Heart right ventricle (tissue), 16 donors: ENCODE measurements around the gene MCRS1. TPM values are rescaled to one million over a fixed set of nuclear protein-coding genes. Genes with fewer than 3 reads are reported as not detected.

Source experiments
- ATAC-seq, 8 donors: fragments of 200-7000 bp; cut with Tn5 transposase; one replicate each; pipeline ENCODE4 v1.9.1; 2020; ENCODE audit warnings: mild to moderate bottlenecking in 8 of 8, moderate library complexity in 8 of 8, moderate number of reproducible peaks in 1 of 8
- DNase-seq, 2 donors: peaks; one replicate each; pipeline ENCODE4 v3.0.0-alpha.2; 2020
- H3K27ac ChIP-seq, 10 donors: fragments of 200-600 bp; sonication (generic) in 2 of 10; one replicate each; pipeline versions ENCODE4 v1.5.0 to v1.8.0; 2020 to 2022; ENCODE audit warnings: mild to moderate bottlenecking in 3 of 10
- H3K27me3 ChIP-seq, 7 donors: fragments of 200-600 bp; one replicate each; pipeline ENCODE4 v1.8.0; 2021 to 2022; ENCODE audit warnings: mild to moderate bottlenecking in 2 of 7
- H3K36me3 ChIP-seq, 9 donors: fragments of 200-600 bp; sonication (generic) in 1 of 9; one replicate each; pipeline versions ENCODE4 v1.5.0 to v1.8.0; 2020 to 2022; ENCODE audit warnings: mild to moderate bottlenecking in 2 of 9
- H3K4me1 ChIP-seq, 9 donors: fragments of 200-600 bp; sonication (generic) in 1 of 9; one replicate each; pipeline versions ENCODE4 v1.5.0 to v1.8.0; 2020 to 2022; ENCODE audit warnings: mild to moderate bottlenecking in 4 of 9
- H3K4me3 ChIP-seq, 10 donors: fragments of 200-600 bp; sonication (generic) in 2 of 10; one replicate each; pipeline versions ENCODE4 v1.5.0 to v1.8.0; 2020 to 2022; ENCODE audit warnings: mild to moderate bottlenecking in 7 of 10, moderate library complexity in 2 of 10
- H3K9me3 ChIP-seq, 11 donors: fragments of 200-600 bp in 10 of 11; sonication (generic) in 2 of 11; one replicate each; pipeline versions ENCODE4 v1.5.0 to v1.8.0; 2013 to 2022; ENCODE audit warnings: mild to moderate bottlenecking in 2 of 11, control low read depth in 1 of 11, moderate library complexity in 1 of 11
- CTCF ChIP-seq, 9 donors: fragments of 200-600 bp; sonication (generic) in 2 of 9; IDR thresholded peaks; one replicate each; pipeline versions ENCODE4 v1.5.0 to v1.8.0; 2021 to 2022; ENCODE audit warnings: antibody characterized with exemption in 9 of 9, mild to moderate bottlenecking in 5 of 9, moderate library complexity in 1 of 9
- WGBS, 2 donors: extraction: QIAGEN DNeasy Blood & Tissue Kit; methylation state at CpG; one replicate each; pipeline ENCODE4 v1.1.7; 2013; ENCODE audit warnings: inconsistent platforms in 1 of 2; 5-methylcytosine and 5-hydroxymethylcytosine counted together
- intact Hi-C, 10 donors: fragments of 100-400 bp; cut with DNase I; formaldehyde crosslinking; loops; one replicate each; pipeline versions ENCODE4 v1.11.1 to v1.14.2; 2022
- polyA plus RNA-seq, 2 donors: library from polyadenylated mRNA; stranded (reverse); fragments of 200-250 nt; gene quantifications; one replicate each; pipeline ENCODE4 v1.2.3, GENCODE V29; 2013
- total RNA-seq, 10 donors: library from RNA; stranded (reverse); fragmentation: NEBNext Ultra II Directional in 3 of 10; extraction: Animal tissue kit (Norgen Biotek cat#: 25700) in 3 of 10; gene quantifications; one replicate each; pipeline versions ENCODE4 v1.2.1 to v1.2.4, GENCODE V29; 2021 to 2023
- donor health status: Arrhythmogenic right ventricular cardiomyopathy.
- donor health status: ischemic (EF 13 %, LVEDD 7.1; RV severe dilation, severe dysfunction).
- donor health status: healthy with polysubstance abuse.
- donor health status: DM: no; HTN: yes; CAD: no.
- donor health status: DM: no; HTN: no; CAD: no.
- donor health status: ischemic (EF 25% LVEDD 6.9; RV normal size, moderate dysfunction).
- donor health status: ischemic (EF 25% LVEDD 5.7; RV mildly dilated, moderate dysfunction).
- donor health status: healthy.
- donor health status: DM: yes; HTN: yes; CAD: no.
- donor health status: Ischemic cardiomyopathy.
- donor health status: ischemic (EF 35%, LVEDD 5.7; RV mildly dilated, moderate dysfunction).
- donor health status: nonischemic (EF 11% LVEDD 7.7; RV severe dilation, severe dysfunction).
- donor health status: DM: yes; HTN: yes; CAD: no.
- donor health status: PGD.
- donor health status: ischemic (EF 29% LVEDD 5.4; RV normal size, mild dysfunction).
- donor health status: nonischemic (EF 23%, LVEDD 6.1; RV moderate dilation, normal function).

MCRS1 gene
- total and polyA plus RNA-seq, 12 donors: 72.6 to 118 (median 82.2) TPM

- 63 to 71% methylated on average over 4 of the region's 4 CpGs for WGBS, 2 donors
- DNase-seq: peak in 1 of 2 donors; percentile 50
Observed at GRCh38 chr12:49588721-49589516, 21.0 kb upstream of the MCRS1 start.

DNA sequence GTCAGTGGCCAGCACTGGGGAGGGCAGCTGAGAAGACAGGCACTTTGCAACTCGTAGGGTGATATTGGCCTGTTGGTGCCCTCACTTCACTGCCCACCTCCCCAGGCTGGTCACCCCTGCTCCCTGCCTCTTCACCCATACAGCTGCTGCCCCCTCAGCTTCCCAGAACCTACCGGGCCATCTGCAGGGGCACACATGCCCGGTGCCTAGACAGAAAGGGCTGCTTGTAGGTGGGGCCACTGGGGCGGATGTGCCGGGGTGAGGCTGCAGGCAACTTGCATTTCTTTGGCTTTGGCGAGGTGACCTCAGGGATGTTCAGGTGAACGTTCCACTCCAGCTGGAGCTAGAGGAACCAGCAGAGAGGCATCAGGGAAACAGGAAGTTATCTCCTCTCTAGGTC lies 20.3 kb upstream of the MCRS1 start:
- H3K27me3 ChIP-seq: no peaks in the 10 kb centered on the region
- peaks cover under 1 to 41% (median 14%) of the 10 kb centered on the region in 9 donors for H3K4me1 ChIP-seq
- DNase-seq: no peak
- intact Hi-C loops: loop anchor here in 2 of 10 donors (10.0 kb wide), 3 partner anchors 53 to 233 kb away; partner anchors contain the start of genes KCNH3 (in 1 of the 2) and SPATS2 (in 1 of the 2)
- H3K9me3 ChIP-seq: peaks cover 0 to 10% (median 0%) of the 10 kb centered on the region in 11 donors
- ATAC-seq: peak in 1 of 8 donors; percentile 22
- TF ChIP-seq CTCF (IDR thresholded peaks at IDR 0.05): no peak
- 87 to 90% methylated on average over 7 of the region's 7 CpGs for WGBS, 2 donors
- peak overlapping the region in 2 of 10 donors; percentile 18 to 53 for H3K27ac ChIP-seq
- H3K4me3 ChIP-seq: no peak overlapping the region
- H3K36me3 ChIP-seq: peaks cover 0 to 22% (median 0%) of the 10 kb centered on the region in 9 donors

More at GRCh38 chr12:49588721-49589516, 21.0 kb upstream of the MCRS1 start:
- H3K4me1 ChIP-seq: peaks cover 0 to 35% (median 11%) of the 10 kb centered on the region in 9 donors
- intact Hi-C loops: loop anchor here in 2 of 10 donors (10.0 kb wide), 3 partner anchors 54 to 234 kb away; partner anchors contain the start of genes KCNH3 (in 1 of the 2) and SPATS2 (in 1 of the 2)
- H3K4me3 ChIP-seq: no peak overlapping the region
- peak in 3 of 8 donors; percentile 27 to 55 (median 39) for ATAC-seq
- H3K36me3 ChIP-seq: peaks cover 0 to 22% (median 0%) of the 10 kb centered on the region in 9 donors
- H3K27ac ChIP-seq: peak overlapping the region in 2 of 10 donors; percentile 18 to 53
- no peaks in the 10 kb centered on the region for H3K27me3 ChIP-seq
- peaks cover 0 to 10% (median 0%) of the 10 kb centered on the region in 11 donors for H3K9me3 ChIP-seq
- no peak for TF ChIP-seq CTCF (IDR thresholded peaks at IDR 0.05)

DNA sequence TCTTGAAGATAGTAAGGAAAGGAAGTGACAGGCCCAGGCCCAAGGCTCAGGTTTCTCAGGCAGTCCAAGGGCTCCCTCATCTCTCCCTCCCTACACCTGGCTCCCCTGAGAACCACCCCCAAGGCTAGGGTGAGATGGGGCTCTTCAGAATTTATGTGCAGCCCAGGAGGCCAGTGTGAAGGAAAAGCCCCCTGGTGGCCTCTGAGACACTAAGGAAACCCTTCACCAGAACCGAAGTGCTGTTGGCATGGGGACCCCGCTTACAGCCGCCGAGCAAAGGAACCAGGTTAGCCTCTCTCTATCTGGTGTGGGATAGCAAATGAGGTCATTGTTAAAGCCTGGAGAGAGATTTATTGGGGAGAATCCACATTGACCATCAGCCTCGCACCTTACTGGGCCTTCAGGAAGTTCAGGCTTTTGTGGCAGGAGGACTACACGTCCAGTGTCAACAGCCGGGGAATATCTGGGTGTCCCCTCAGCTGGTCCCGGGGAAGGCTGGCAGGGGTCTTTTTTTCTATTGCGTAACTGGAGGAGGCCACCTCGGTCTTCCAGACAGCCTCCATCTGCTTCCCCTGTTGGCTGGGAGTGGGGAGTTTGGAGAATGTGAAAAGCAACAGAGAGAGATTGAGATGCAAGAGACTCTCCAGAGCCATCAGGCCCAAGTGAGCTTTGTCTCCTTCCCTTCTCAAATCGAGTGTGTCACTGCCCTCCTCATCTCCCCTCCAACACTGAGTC lies 19.4 kb upstream of the MCRS1 start:
- intact Hi-C loops: loop anchor here in 2 of 10 donors (10.0 kb wide), 3 partner anchors 53 to 233 kb away; partner anchors contain the start of genes KCNH3 (in 1 of the 2) and SPATS2 (in 1 of the 2)
- H3K27ac ChIP-seq: no peak overlapping the region
- DNase-seq (no peak), ATAC-seq (no peak)
- H3K27me3 ChIP-seq: no peaks in the 10 kb centered on the region
- TF ChIP-seq CTCF (IDR thresholded peaks at IDR 0.05): no peak
- H3K9me3 ChIP-seq: peaks cover 0 to 10% (median 0%) of the 10 kb centered on the region in 11 donors
- peaks cover 0 to 22% (median 0%) of the 10 kb centered on the region in 9 donors for H3K36me3 ChIP-seq
- WGBS, 2 donors: 85 to 87% methylated on average over 11 of the region's 11 CpGs
- peaks cover 4 to 51% (median 22%) of the 10 kb centered on the region in 9 donors for H3K4me1 ChIP-seq
- H3K4me3 ChIP-seq: no peak overlapping the region
